MCF 10A (cell line): ENCODE results near the gene ZKSCAN2. TPM values are rescaled to one million over a fixed set of nuclear protein-coding genes. Genes with fewer than 3 reads are reported as not detected.
A peak's percentile ranks its signal among the peaks of the same experiment; 100 is the strongest.

Source experiments
- BruUV-seq: library from RNA; stranded (reverse); fragments of 400-500 nt; replicated peaks from 2 replicates; lab custom pipeline; 2021; lab: Mats Ljungman, UMichigan
- CTCF ChIA-PET: fragments of 300-600 bp; sonication (Branson Sonifier 250); formaldehyde crosslinking; extraction: SDS; loops from one replicate; lab custom pipeline; 2021; ENCODE audit warnings: antibody characterized with exemption, inconsistent platforms; lab: Yijun Ruan, JAX
- POLR2A ChIA-PET: fragments of 300-600, 350-650 bp; sonication (Branson Sonifier 250); formaldehyde crosslinking; extraction: SDS; loops from one replicate; lab custom pipeline; 2020; ENCODE audit warnings: antibody characterized with exemption, inconsistent platforms; lab: Yijun Ruan, JAX
- DNase-seq: peaks from one replicate; pipeline ENCODE4 v3.0.0-alpha.2; 2018; ENCODE audit not compliant: unreplicated experiment
- H3K27ac Mint-ChIP-seq: one replicate; pipeline ENCODE4 v1.8.0; 2022; ENCODE audit warnings: mild to moderate bottlenecking, low read depth, mixed read lengths; ENCODE audit not compliant: unreplicated experiment
- H3K27me3 Mint-ChIP-seq: one replicate; pipeline ENCODE4 v1.8.0; 2022; ENCODE audit warnings: mixed read lengths; ENCODE audit not compliant: insufficient read depth, unreplicated experiment
- H3K36me3 Mint-ChIP-seq: one replicate; pipeline ENCODE4 v1.8.0; 2022; ENCODE audit warnings: mild to moderate bottlenecking, moderate library complexity, mixed read lengths; ENCODE audit not compliant: insufficient read depth, unreplicated experiment
- H3K4me1 Mint-ChIP-seq: one replicate; pipeline ENCODE4 v1.8.0; 2022; ENCODE audit warnings: mixed read lengths; ENCODE audit not compliant: insufficient read depth, unreplicated experiment
- H3K4me3 Mint-ChIP-seq: one replicate; pipeline ENCODE4 v1.8.0; 2022; ENCODE audit warnings: mild to moderate bottlenecking, moderate library complexity, mixed read lengths; ENCODE audit not compliant: unreplicated experiment
- H3K9me3 Mint-ChIP-seq: one replicate; pipeline ENCODE4 v1.8.0; 2022; ENCODE audit warnings: mixed read lengths; ENCODE audit not compliant: unreplicated experiment
- intact Hi-C: fragments of 100-400 bp; cut with micrococcal nuclease; formaldehyde crosslinking; loops from 2 replicates; pipeline ENCODE4 v1.14.1; 2022
- total RNA-seq: library from RNA; stranded (reverse); gene quantifications from 2 replicates; pipeline ENCODE4 v1.2.3, GENCODE V29; 2022
- TF ChIP-seq, protein P1 (sequence below): fragments of 200-600 bp; IDR thresholded peaks from one replicate; pipeline ENCODE4 v1.8.0; 2022; ENCODE audit warnings: antibody characterized with exemption, mild to moderate bottlenecking; ENCODE audit not compliant: unreplicated experiment

ZKSCAN2 gene
- total RNA-seq, 1 experiment from 2014 or later = 7.8 TPM

DNA sequence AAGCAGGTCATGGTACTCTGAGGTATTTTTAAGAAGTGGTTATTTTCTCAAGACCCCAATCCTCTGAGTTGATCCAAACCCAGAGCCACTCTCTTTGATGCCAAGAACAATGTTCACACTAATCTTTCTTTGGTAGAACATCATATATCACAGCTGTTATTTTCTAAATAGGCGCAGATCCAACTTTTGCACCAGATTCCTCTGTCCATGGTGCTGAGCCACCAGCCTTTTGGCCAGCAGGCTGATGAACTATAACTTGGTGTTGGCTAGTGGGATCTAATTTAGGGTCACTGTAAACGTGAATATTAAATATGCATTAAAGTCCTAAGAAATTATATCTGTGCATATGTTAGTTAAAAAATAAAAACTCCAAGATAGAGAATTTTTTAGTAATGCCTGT, 7.0 kb upstream of the ZKSCAN2 start:
- CTCF ChIA-PET = interaction anchor here (0.9 to 2.5 kb wide), 3 partner anchors 12 to 39 kb away, joined by 3 to 9 read pairs (median 5); no protein-coding TSS in a partner anchor

DNA sequence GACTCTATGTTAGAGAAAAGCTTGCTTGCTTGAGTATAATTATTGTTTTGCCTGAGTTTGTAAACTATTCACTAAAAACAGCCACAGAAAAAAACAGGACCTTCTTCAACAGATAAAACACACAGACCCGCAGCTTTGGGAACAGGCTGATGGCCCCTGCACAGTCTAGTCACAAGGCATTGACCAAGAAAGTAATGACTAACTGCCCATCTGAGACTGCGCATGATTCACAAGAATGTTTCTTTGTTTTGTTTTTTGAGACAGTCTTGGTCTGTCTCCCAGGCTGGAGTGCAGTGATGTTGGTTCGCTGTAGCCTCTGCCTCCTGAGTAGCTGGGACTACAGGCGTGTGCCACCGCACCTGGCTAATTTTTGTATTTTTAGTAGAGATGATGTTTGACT, 2.8 kb upstream of the ZKSCAN2 start:
- intact Hi-C loops = no loop called here
- TF ChIP-seq, protein P1, sequence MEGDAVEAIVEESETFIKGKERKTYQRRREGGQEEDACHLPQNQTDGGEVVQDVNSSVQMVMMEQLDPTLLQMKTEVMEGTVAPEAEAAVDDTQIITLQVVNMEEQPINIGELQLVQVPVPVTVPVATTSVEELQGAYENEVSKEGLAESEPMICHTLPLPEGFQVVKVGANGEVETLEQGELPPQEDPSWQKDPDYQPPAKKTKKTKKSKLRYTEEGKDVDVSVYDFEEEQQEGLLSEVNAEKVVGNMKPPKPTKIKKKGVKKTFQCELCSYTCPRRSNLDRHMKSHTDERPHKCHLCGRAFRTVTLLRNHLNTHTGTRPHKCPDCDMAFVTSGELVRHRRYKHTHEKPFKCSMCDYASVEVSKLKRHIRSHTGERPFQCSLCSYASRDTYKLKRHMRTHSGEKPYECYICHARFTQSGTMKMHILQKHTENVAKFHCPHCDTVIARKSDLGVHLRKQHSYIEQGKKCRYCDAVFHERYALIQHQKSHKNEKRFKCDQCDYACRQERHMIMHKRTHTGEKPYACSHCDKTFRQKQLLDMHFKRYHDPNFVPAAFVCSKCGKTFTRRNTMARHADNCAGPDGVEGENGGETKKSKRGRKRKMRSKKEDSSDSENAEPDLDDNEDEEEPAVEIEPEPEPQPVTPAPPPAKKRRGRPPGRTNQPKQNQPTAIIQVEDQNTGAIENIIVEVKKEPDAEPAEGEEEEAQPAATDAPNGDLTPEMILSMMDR = no peak
- ChIA-PET POLR2A (no interaction called here), CTCF (interaction anchor here (0.6 to 1.4 kb wide), 4 partner anchors 16 to 75 kb away, joined by 3 to 4 read pairs (median 4); no protein-coding TSS in a partner anchor)
- peaks cover 26% of the 10 kb centered on the region for H3K36me3 Mint-ChIP-seq
- H3K9me3 Mint-ChIP-seq = no peaks in the 10 kb centered on the region
- peaks cover 30% of the 10 kb centered on the region for H3K4me1 Mint-ChIP-seq
- DNase-seq = no peak
- no peaks in the 10 kb centered on the region for H3K27me3 Mint-ChIP-seq
- no peak overlapping the region for H3K27ac Mint-ChIP-seq
- no TSS peak for BruUV-seq
- no peak overlapping the region for H3K4me3 Mint-ChIP-seq

More for the DNA sequence above, 7.0 kb upstream of the ZKSCAN2 start:
- H3K36me3 Mint-ChIP-seq = peaks cover 33% of the 10 kb centered on the region
- H3K9me3 Mint-ChIP-seq = no peaks in the 10 kb centered on the region
- BruUV-seq = no TSS peak
- no peaks in the 10 kb centered on the region for H3K27me3 Mint-ChIP-seq
- no peak overlapping the region for H3K4me3 Mint-ChIP-seq
- POLR2A ChIA-PET = no interaction called here
- peaks cover 8% of the 10 kb centered on the region for H3K4me1 Mint-ChIP-seq
- no peak overlapping the region for H3K27ac Mint-ChIP-seq
- intact Hi-C loops = no loop called here
- TF ChIP-seq, protein P1 = no peak
- DNase-seq = peak; percentile 34

DNA sequence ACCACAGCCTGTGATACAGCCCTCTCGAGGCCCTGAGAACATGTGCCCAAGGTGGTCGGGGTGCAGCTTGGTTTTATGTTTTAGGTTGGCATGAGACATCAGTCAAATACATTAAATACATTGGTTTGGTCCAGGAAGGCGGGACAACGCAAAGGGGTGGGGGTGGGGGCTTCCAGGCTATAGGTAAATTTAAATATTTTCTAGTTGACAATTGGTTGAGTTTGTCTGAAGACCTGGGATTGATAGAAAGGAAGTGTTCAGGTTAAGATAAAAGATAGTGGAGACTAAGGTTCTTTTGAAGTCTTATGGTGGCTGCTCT, 1.2 kb upstream of the ZKSCAN2 start:
- intact Hi-C loops = no loop called here
- peak overlapping the region; percentile 91 for H3K4me3 Mint-ChIP-seq

More for the DNA sequence above, 1.2 kb upstream of the ZKSCAN2 start:
- CTCF ChIA-PET = interaction anchor here (0.7 to 1.8 kb wide), 6 partner anchors 11 to 1396 kb away, joined by 3 to 11 read pairs (median 4); no protein-coding TSS in a partner anchor
- POLR2A ChIA-PET = interaction anchor here (0.6 to 0.8 kb wide), 3 partner anchors 43 to 1945 kb away, joined by 3 read pairs; partner anchors contain the start of gene KDM8
- TF ChIP-seq, protein P1 = no peak
- H3K9me3 Mint-ChIP-seq = no peaks in the 10 kb centered on the region
- no peaks in the 10 kb centered on the region for H3K27me3 Mint-ChIP-seq
- peak overlapping the region; percentile 99 for H3K27ac Mint-ChIP-seq
- no TSS peak for BruUV-seq
- peaks cover 30% of the 10 kb centered on the region for H3K4me1 Mint-ChIP-seq
- peaks cover 32% of the 10 kb centered on the region for H3K36me3 Mint-ChIP-seq
- DNase-seq = no peak
